ENCODE results near the gene OR51F2. TPM values are rescaled to one million over a fixed set of nuclear protein-coding genes. Genes with fewer than 3 reads are reported as not detected.

Gene OR51F2
- total and polyA plus RNA-seq, 2 experiments from 2014 or later: not detected

GRCh38 chr11:4809246-4809645, 11.9 kb upstream of the OR51F2 start:
- Mint-ChIP-seq H3K4me1 (peaks cover 4% of the 10 kb centered on the region; the same call in 2 of the 3 replicates), H3K27me3 (ENCODE audit: insufficient read depth, low read depth, poor library complexity) (no peaks in the 10 kb centered on the region), H3K27ac (no peak overlapping the region), H3K4me3 (no peak overlapping the region), H3K36me3 (ENCODE audit: low read depth) (no peaks in the 10 kb centered on the region), H3K9me3 (no peaks in the 10 kb centered on the region)
- Histone ChIP-seq H3K27ac (ENCODE audit: low read depth) (no peak overlapping the region), H3K4me2 (no peak overlapping the region), H3K9me2 (ENCODE audit: insufficient read depth) (no peaks in the 10 kb centered on the region), H2AFZ (no peak overlapping the region), H4K20me1 (replicated peaks; ENCODE audit: insufficient read depth) (no peaks in the 10 kb centered on the region), H3K4me1 (ENCODE audit: insufficient read depth) (no peaks in the 10 kb centered on the region), H3F3A (replicated peaks; ENCODE audit: low read depth) (no peaks in the 10 kb centered on the region), H3K27me3 (ENCODE audit: insufficient read depth) (no peaks in the 10 kb centered on the region), H3K79me2 (replicated peaks; ENCODE audit: insufficient read depth) (no peaks in the 10 kb centered on the region), H3K4me3 (no peak overlapping the region), H3K36me3 (ENCODE audit: insufficient read depth) (no peaks in the 10 kb centered on the region)
- TF ChIP-seq NANOG (IDR thresholded peaks at IDR 0.05; ENCODE audit: borderline replicate concordance) (no peak), CREB1 (CRISPR knock-in tag; IDR thresholded peaks at IDR 0.05; ENCODE audit: low read depth) (no peak), EZH2 (IDR thresholded peaks at IDR 0.05; ENCODE audit: low read depth, unreplicated experiment) (no peak), CTCF (conservative IDR thresholded peaks at IDR 0.05; ENCODE audit: low read depth in 2 of 2) (no peak), REST (IDR thresholded peaks at IDR 0.05; ENCODE audit: unreplicated experiment) (no peak), POLR2AphosphoS5 (IDR thresholded peaks at IDR 0.05; ENCODE audit: low read depth) (no peak), STAT1 (IDR thresholded peaks at IDR 0.05; ENCODE audit: unreplicated experiment) (no peak), EZH2phosphoT487 (IDR thresholded peaks at IDR 0.05; ENCODE audit: unreplicated experiment) (no peak), JUNB (IDR thresholded peaks at IDR 0.05; ENCODE audit: unreplicated experiment) (no peak), ZNF331 (CRISPR knock-in tag; IDR thresholded peaks at IDR 0.05; ENCODE audit: low read depth) (no peak)
- TF ChIP-seq, protein P1, sequence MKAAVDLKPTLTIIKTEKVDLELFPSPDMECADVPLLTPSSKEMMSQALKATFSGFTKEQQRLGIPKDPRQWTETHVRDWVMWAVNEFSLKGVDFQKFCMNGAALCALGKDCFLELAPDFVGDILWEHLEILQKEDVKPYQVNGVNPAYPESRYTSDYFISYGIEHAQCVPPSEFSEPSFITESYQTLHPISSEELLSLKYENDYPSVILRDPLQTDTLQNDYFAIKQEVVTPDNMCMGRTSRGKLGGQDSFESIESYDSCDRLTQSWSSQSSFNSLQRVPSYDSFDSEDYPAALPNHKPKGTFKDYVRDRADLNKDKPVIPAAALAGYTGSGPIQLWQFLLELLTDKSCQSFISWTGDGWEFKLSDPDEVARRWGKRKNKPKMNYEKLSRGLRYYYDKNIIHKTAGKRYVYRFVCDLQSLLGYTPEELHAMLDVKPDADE (IDR thresholded peaks at IDR 0.05): no peak
- TF ChIP-seq, protein P2, sequence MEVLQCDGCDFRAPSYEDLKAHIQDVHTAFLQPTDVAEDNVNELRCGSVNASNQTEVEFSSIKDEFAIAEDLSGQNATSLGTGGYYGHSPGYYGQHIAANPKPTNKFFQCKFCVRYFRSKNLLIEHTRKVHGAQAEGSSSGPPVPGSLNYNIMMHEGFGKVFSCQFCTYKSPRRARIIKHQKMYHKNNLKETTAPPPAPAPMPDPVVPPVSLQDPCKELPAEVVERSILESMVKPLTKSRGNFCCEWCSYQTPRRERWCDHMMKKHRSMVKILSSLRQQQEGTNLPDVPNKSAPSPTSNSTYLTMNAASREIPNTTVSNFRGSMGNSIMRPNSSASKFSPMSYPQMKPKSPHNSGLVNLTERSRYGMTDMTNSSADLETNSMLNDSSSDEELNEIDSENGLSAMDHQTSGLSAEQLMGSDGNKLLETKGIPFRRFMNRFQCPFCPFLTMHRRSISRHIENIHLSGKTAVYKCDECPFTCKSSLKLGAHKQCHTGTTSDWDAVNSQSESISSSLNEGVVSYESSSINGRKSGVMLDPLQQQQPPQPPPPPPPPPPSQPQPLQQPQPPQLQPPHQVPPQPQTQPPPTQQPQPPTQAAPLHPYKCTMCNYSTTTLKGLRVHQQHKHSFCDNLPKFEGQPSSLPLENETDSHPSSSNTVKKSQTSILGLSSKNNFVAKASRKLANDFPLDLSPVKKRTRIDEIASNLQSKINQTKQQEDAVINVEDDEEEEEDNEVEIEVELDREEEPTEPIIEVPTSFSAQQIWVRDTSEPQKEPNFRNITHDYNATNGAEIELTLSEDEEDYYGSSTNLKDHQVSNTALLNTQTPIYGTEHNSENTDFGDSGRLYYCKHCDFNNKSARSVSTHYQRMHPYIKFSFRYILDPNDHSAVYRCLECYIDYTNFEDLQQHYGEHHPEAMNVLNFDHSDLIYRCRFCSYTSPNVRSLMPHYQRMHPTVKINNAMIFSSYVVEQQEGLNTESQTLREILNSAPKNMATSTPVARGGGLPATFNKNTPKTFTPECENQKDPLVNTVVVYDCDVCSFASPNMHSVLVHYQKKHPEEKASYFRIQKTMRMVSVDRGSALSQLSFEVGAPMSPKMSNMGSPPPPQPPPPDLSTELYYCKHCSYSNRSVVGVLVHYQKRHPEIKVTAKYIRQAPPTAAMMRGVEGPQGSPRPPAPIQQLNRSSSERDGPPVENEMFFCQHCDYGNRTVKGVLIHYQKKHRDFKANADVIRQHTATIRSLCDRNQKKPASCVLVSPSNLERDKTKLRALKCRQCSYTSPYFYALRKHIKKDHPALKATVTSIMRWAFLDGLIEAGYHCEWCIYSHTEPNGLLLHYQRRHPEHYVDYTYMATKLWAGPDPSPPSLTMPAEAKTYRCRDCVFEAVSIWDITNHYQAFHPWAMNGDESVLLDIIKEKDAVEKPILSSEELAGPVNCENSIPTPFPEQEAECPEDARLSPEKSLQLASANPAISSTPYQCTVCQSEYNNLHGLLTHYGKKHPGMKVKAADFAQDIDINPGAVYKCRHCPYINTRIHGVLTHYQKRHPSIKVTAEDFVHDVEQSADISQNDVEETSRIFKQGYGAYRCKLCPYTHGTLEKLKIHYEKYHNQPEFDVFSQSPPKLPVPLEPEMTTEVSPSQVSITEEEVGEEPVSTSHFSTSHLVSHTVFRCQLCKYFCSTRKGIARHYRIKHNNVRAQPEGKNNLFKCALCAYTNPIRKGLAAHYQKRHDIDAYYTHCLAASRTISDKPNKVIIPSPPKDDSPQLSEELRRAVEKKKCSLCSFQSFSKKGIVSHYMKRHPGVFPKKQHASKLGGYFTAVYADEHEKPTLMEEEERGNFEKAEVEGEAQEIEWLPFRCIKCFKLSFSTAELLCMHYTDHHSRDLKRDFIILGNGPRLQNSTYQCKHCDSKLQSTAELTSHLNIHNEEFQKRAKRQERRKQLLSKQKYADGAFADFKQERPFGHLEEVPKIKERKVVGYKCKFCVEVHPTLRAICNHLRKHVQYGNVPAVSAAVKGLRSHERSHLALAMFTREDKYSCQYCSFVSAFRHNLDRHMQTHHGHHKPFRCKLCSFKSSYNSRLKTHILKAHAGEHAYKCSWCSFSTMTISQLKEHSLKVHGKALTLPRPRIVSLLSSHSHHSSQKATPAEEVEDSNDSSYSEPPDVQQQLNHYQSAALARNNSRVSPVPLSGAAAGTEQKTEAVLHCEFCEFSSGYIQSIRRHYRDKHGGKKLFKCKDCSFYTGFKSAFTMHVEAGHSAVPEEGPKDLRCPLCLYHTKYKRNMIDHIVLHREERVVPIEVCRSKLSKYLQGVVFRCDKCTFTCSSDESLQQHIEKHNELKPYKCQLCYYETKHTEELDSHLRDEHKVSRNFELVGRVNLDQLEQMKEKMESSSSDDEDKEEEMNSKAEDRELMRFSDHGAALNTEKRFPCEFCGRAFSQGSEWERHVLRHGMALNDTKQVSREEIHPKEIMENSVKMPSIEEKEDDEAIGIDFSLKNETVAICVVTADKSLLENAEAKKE (CRISPR knock-in tag; IDR thresholded peaks at IDR 0.05): no peak
- DNase-seq (ENCODE audit: low spot score): no peak
- no peak for ATAC-seq

All from GM23338 (cell line).